NT2/D1 (cell line): ENCODE results near the gene ARL4D.

Experiments
- SUZ12 ChIP-seq: IDR thresholded peaks from 2 replicates; pipeline ENCODE4 v1.6.1; 2011; ENCODE audit not compliant: insufficient read length, insufficient read depth; ENCODE audit errors: extremely low read depth
- YY1 ChIP-seq: IDR thresholded peaks from 2 replicates; pipeline ENCODE4 v1.6.1; 2011; ENCODE audit not compliant: insufficient read length, insufficient read depth
- ZNF274 ChIP-seq: IDR thresholded peaks from 2 replicates; pipeline ENCODE4 v1.6.1; 2011; ENCODE audit warnings: mild to moderate bottlenecking, low read depth, low read length

DNA sequence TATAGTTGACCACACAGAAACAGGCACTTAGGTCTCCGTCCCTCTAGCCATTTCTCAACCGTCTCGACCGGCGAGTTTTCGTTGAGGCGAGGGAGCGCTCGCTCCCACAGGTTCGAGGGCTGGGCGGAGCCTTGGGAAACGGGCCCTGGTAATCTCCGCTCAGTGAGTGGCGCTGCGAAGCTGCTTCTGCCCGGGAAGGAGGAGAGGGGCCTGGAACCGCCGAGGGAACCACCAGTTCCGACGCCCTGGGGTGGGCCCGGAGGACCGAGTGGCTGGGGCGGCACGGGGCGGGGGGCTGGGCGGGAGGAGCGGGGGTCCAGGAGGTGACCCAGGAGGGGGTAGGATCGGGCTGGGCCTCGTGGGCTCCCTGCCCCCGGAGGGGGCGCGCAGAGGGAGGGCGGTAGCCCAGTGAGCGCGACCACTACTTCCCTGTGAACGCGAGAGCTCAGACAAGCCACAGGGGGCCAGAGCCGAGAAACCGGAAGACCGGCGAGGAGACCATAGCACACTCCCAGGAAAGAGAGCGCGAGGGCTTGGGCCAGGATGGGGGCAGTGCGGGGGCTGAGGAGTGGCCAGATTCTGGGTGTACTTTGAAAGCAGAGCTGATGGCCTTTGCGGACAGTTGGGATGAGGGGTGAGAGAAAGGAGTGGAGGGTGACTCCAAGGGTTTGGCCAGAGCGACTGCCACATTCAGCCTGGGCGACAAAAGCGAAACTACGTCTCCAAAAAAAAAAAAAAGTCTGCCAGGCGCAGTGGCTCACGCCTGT is 29.9 kb upstream of the ARL4D start:
- TF ChIP-seq SUZ12 (no peak), YY1 (no peak), ZNF274 (no peak)
